Skin epidermis (tissue), 12 donors: ENCODE data around the gene SPRY2.
"Not testable (repeated sequence)": the region's sequence is repeated elsewhere in the genome, so short reads cannot be mapped to it uniquely, and the experiment has no call there.

ENCODE experiments used
- H3K27ac ChIP-seq, 21 experiments: fragments of 200-600 bp; sonication (generic) in 11 of 21; one replicate each; pipeline ENCODE4 v1.5.0; 2020; ENCODE audit warnings: mild to moderate bottlenecking in 3 of 21, inconsistent platforms in 2 of 21, moderate library complexity in 2 of 21
- H3K4me3 ChIP-seq, 7 experiments: fragments of 200-600 bp; sonication (generic) in 2 of 7; one replicate each; pipeline ENCODE4 v1.5.0; 2020; ENCODE audit warnings: inconsistent platforms in 2 of 7, mild to moderate bottlenecking in 2 of 7, moderate library complexity in 1 of 7

SPRY2 gene

GRCh38 chr13:80355496-80356094 is 14.7 kb upstream of the SPRY2 start:
- H3K27ac ChIP-seq, H3K4me3 ChIP-seq: not testable (repeated sequence)

DNA sequence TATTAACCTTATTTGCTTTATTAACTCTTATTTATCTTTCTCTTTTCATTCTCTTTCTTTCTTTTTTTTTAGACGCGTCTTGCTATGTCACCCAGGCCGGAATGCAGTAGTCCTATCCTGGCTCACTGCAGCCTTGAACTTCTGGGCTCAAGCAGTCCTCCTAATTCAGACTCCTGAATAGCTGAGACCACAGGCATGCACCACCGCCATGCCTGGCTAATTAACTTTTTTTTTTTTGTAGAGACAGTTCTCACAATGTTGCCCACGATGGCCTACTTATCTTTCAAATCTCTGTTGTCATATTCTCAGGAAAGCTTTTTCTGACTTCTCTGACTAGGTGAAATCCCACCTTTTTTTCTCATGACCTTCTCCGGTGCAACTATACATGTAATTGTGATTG is 7.8 kb upstream of the SPRY2 start:
- no peak overlapping the region for H3K4me3 ChIP-seq
- no peak overlapping the region for H3K27ac ChIP-seq

- no peak overlapping the region for H3K4me3 ChIP-seq
- no peak overlapping the region for H3K27ac ChIP-seq
These were observed 7.4 kb upstream of the SPRY2 start for GRCh38 chr13:80348314-80348713.

- Histone ChIP-seq H3K4me3 (no peak overlapping the region), H3K27ac (no peak overlapping the region)
These were observed 5.0 kb upstream of the SPRY2 start for GRCh38 chr13:80345771-80346510.

DNA sequence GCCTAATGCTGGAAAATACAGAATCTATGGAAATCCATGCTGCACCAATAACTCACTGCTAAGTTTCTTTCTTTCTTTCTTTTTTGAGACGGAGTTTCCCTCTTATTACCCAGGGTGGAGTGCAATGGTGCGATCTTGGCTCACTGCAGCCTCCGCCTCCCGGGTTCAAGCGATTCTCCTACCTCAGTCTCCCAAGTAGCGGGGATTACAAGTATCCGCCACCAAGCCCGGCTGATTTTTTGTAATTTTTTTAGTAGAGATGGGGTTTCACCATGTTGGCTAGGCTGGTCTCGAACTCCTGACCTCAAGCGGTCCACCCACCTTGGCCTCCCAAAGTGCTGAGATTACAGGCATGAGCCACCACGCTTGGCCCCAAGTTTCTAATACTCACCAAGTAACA is 3.1 kb upstream of the SPRY2 start:
- H3K4me3 ChIP-seq, H3K27ac ChIP-seq: not testable (repeated sequence)

DNA sequence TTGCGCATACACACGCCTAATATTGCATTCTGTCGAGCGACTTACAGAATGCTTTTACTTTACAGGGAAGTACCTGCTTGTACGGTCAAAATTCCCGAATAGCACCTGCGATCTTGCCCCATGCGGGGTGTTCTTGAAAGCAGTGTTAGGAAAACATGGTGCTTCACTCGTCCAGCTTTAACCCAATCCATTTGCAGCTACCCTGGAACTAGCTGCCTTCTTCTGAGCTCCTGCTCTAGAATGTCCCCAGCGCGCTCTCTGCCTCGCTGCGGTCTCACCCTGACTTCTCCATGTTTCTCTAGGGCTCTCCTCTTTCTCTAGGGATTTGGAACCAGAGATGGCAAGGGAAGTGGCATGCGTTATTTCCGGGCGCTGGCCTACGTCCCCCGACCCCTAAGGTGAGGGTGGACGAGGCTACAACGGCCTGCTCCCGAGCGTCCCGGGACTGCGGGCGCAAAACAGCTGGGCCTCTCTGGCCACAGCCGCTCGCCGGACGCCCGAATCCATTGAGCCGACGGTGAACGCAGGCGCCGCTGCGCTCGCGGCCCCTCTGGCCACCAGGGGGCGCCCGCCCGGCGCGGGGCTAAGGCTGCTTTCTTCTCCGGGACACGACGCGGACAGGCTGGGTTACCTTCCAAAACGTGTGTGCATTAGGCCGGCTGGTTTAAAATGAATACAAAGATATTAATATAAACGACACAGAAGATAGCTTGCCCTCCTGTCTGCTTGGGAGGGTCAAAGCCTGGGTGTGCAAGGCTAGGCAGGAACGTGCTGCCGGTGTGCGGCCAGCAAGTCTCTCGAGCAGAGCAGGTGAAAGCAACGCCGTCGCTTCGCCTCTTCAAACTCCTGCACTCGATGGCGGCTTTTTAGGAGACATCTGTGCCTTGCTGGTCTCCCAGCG is 1.8 kb upstream of the SPRY2 start:
- Histone ChIP-seq H3K27ac (peak overlapping the region in 19 of 21 experiments; percentile 1 to 95 (median 77)), H3K4me3 (peak overlapping the region; percentile 49 to 77 (median 70))

- H3K4me3 ChIP-seq, result peak overlapping the region; percentile 49 to 77 (median 70)
- H3K27ac ChIP-seq, result peak overlapping the region; percentile 64 to 95 (median 88)
These were observed 937 bp upstream of the SPRY2 start for GRCh38 chr13:80341756-80342370.

DNA sequence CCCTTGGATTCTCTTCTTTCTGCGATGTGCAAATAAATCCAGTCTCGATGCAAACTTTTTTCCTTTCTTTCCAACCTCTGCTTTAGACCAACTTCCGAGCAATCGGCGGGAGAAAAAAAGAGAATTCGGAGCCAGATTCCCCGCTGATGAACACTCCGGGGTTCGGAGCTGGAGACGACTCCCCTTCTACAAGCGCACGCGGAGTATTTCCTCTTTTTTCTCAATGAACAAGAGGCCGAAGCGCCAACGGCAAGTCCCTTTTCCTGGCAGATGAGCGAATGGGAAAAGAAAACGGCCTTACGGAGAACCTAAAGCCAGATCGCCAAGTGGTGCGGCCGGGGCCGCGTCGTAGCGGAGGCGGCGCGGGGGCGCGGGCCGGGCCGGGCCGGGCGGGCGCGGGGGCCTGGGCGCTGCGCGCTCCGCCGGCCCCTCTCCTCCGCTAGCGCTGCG is 250 bp downstream of the SPRY2 start:
- Histone ChIP-seq H3K27ac (peak overlapping the region; percentile 64 to 95 (median 88)), H3K4me3 (peak overlapping the region; percentile 49 to 77 (median 70))

- H3K4me3 ChIP-seq, result peak overlapping the region; percentile 49 to 77 (median 70)
These were observed 845 bp downstream of the SPRY2 start for GRCh38 chr13:80339912-80340650.

GRCh38 chr13:80339563-80339911 is 1.4 kb downstream of the SPRY2 start:
- Histone ChIP-seq H3K4me3 (peak overlapping the region; percentile 49 to 77 (median 70)), H3K27ac (peak overlapping the region; percentile 64 to 95 (median 88))

More at GRCh38 chr13:80339912-80340650, 845 bp downstream of the SPRY2 start:
- H3K27ac ChIP-seq, result peak overlapping the region; percentile 64 to 95 (median 88)

- Histone ChIP-seq H3K27ac (peak overlapping the region; percentile 34 to 95 (median 88)), H3K4me3 (peak overlapping the region; percentile 49 to 77 (median 70))
These were observed 2.0 kb downstream of the SPRY2 start for GRCh38 chr13:80338781-80339562.

DNA sequence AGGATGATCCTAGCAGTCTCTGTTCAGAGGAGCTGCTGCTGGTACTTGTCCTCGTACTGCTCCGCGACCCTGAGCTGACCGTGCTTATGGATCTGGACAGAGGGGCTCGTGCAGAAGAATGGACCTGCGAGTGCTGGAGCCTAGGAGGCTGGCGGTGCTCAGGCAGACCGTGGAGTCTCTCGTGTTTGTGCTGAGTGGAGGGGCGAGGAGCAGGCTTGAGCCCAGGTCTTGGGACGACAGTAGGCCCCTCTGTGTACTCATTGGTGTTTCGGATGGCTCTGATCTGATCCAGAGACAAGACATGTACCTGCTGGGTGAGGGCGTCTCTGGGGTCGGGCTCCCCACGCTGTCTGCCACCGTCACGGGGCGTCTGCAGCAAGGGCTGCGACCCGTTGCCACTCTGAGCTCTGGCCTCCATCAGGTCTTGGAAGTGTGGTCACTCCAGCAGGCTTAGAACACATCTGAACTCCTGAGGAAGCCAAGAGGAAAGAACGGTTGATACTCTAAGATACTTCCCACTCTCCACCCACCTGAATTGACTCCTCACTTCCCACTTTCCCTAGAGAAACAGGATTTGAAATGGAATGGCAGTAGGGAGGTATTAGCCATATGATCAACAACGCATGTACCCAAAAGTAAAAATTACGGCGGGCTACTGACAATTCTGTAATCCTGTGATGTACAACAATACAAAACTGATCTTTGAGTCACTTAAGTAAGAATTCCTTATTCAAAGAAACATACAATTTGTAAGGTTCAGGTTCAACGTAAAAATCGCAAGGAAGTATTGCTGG is 3.4 kb downstream of the SPRY2 start:
- H3K4me3 ChIP-seq, result peak overlapping the region; percentile 49 to 77 (median 70)
- H3K27ac ChIP-seq, result peak overlapping the region in 12 of 21 experiments; percentile 10 to 95 (median 48)

GRCh38 chr13:80336776-80337287 is 4.1 kb downstream of the SPRY2 start:
- Histone ChIP-seq H3K4me3 (peak overlapping the region in 5 of 7 experiments; percentile 11 to 77 (median 70)), H3K27ac (peak overlapping the region in 9 of 21 experiments; percentile 10 to 95 (median 55))

DNA sequence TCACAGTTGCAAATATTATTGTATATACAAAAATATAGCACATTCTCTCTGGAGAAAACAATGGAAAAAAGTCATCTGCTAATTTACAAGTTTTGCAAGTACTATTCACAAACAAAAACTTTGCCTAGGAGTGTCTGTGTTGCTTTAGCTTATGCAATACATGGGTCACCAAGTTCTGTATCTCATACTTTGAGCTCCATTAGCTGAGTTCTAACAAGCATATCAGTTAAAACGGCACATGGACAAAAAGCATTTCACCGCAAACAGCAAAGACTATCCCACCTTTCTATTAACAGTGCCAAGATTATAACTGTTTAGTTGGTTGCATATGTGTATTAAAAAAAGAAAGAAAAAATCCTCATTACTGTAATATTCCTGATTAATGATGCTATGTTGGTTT is 4.6 kb downstream of the SPRY2 start:
- Histone ChIP-seq H3K27ac (peak overlapping the region in 3 of 21 experiments; percentile 51 to 93 (median 58)), H3K4me3 (peak overlapping the region in 1 of 7 experiments; percentile 76)

DNA sequence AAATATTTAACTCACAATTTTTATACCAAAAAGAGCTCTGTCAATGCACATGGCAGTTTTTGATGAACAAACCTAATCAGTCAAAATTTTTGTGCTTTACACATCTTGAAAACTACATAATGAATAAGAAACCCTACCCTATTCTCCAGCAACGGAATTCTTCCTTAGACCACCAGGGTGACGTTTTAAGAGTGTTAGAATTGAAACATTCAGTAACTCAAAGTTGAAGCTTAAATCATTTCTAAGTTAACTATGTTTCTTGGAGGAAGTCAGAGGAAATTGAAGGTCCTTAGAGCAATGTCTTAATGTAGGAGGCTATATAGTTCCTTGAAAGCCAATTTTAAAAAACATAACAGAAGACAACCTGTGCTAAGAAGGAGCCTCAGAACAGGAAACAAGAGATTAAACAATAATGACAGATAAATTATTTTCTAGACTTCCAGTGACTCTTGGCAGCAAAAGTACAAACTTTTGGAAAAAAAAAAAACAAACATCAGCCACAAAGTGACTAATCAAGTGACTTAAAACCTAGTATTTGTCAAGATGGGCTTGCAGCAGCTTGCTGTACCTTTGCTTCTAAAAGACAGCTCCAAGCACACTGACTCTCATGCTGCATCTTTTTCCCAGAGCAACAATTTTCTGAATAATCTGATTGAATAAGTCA is 6.2 kb downstream of the SPRY2 start:
- no peak overlapping the region for H3K4me3 ChIP-seq
- peak overlapping the region in 2 of 21 experiments; percentile 1 to 4 for H3K27ac ChIP-seq

GRCh38 chr13:80331984-80332383 is 8.9 kb downstream of the SPRY2 start:
- no peak overlapping the region for H3K4me3 ChIP-seq
- no peak overlapping the region for H3K27ac ChIP-seq

DNA sequence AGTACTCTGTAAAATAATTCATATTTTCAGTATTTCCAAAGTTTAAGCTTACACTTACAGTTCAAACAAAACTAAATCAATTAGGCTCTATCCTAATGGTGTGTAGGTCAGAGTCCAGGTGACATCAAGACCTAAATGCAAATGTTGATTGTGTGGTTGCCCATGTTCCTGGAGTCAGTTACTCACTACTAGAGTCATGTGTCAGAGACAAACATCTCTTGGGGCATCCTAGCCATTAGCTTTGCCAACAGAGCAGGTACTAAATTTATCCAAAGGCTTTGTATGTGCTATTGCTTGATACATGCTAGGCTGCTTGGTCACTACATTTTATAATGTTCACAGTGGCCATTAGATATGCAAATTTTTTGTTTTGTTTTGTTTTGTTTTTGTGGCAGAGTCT is 11.7 kb downstream of the SPRY2 start:
- no peak overlapping the region for H3K4me3 ChIP-seq
- H3K27ac ChIP-seq, result no peak overlapping the region
